C1 segment of cervical spinal cord (tissue), 14 donors: ENCODE results near the gene MOB3B.

ENCODE experiments used
- DNase-seq, 14 donors: peaks; one replicate each; lab custom pipeline; 2025; lab: John Stamatoyannopoulos, UW

Gene MOB3B

DNA sequence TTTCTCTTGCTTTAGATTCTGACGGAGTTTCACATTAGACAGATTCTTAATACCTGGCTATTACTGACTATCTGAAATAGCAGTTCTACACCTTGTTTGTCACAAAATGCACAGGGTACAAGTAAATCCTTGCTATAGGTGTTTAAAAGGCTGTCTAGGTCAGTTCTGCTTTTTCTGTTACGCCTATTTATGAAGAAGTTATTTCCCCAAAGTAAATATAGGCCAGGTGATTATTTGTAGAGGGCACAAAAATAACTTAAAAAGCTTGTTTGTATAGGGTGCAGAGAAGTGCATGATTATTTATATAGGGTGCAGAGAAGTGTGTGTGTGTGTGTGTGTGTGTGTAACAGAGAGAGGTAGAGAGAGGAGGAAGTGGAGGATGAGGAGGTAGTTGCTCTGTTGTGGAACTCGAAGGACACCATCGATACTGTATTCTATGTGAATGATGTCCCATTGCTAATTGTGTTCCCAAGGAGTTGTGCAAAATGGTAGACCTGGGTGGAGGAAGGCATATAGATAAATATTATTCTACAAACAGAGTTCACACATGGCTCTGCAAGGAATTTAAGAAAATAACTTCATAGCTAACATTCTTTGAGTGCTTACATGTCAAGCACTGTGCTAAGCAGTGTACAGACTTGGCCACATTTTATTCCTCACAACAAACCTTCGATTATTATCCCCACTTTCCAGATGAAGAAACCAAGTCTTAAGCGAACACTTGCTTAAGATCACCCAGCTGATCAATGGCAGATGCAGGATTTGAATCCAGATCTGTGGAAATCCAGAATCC, 136.4 kb downstream of the MOB3B start:
- no peak for DNase-seq

DNA sequence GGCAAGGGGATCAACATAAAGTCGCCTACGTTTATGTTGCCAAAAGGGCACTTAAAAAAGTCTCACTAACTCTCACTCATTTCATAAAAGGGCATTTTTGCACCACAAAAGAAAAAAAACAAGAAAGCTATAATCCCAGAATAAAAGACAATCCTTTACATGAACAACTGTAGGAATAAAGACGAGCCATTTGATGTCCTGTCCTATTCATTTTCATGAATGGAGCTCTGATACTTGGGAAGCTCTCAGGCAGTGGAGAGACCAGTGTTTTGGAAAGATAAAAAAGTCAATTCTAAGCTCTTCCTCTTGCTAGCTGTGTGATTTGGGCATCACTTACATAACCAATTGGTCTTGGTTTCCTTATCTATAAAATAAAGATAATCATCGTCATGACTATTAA, 137.2 kb downstream of the MOB3B start:
- DNase-seq = no peak

DNA sequence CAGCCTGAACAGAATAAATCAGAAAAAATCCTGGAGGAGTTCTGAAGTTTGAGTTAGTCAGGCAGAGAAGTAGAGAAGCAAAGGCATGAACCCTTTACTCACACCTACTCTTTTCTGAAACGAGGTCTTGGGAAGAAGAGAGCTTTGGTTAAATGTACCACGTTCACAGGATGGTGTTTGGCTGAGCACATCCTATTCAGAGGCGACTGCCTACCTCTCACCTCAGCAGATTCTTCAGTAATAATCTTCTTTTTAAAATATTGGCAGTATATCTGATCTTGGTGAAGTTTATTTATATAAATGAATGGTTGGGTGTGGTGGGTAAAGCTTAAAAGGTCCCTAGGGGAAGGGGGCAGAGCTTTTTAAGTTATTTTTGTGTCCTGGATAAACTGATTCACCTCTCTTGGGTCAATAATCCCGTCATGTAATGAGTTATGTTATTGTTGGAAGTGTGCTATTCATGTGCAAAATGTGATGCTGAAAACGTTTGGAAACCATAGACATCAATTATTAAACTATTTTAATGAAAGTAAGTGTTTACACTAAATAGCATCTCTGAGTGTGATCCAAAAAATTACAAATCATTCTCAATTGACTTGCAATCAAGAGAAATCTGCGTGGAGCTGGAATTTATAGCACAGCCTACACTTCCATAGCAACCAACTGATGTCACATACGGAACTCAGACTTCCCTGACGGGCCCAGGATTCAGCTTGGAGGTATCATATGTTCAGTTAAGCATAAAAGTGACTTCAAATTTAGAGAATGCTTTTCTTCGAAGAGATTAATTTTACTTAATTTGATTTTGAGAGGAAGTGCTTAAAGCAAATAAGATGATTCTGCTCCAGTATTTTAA, 138.3 kb downstream of the MOB3B start:
- no peak for DNase-seq

DNA sequence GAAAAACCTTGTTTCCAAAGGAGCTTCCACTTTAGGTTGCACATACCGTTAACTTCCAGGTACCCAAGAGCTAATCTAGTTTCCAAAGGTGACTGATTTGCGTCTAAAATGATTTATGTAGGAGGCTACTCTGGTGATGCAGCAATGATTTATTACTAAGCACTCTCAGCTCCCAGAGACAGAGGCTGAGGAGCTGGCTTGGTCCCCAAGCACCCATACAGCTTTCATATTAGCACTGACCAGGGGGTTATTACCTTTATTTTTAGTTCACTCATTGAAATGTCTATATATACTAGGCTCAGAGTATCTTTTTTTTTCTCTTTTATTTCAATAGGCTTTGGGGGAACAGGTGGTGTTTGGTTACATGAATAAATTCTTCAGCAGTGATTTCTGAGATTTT, 141.5 kb downstream of the MOB3B start:
- no peak for DNase-seq

DNA sequence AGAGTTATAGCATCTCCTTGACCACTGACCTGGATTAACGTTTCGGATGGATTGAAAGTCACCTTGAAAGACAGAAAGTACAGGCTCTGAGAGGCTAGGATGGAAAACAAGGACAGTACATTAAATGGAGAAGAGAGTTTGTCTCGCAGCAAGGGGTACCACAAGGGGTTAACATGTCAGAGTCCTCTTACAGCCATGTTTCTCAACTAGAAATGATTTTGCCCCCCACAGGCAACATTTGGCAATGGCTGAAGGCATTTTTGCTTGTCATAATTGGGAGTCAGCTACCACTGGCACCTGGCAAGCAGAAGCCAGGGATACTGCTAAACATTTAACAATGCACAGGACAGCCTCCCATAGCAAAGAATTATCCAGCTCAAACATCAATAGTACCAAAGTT, 141.9 kb downstream of the MOB3B start:
- DNase-seq = no peak

DNA sequence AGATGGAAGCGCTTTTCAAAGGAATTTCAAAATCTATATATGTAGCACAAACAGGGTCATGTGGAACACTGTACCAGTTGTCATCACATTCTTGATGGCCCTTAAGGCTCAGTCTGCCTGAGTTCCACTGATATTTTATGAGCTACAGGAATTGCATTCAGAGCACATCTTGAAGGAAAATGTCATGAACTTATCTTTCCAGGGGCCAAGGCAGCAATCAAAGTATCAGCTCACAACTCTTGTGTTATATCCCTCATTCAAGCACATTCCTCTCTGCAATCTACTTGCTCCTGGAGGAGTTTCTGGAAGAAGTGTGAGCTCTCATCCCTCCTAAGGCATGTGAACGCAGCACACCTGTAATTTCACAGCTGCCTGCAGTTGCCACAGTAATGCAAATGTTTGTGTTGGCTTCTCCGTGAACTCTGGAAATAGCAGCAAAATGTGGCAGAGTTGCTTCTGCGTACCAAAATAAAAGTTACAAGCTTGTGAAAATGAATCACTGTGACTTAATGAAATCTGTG, 143.0 kb downstream of the MOB3B start:
- DNase-seq = no peak

DNA sequence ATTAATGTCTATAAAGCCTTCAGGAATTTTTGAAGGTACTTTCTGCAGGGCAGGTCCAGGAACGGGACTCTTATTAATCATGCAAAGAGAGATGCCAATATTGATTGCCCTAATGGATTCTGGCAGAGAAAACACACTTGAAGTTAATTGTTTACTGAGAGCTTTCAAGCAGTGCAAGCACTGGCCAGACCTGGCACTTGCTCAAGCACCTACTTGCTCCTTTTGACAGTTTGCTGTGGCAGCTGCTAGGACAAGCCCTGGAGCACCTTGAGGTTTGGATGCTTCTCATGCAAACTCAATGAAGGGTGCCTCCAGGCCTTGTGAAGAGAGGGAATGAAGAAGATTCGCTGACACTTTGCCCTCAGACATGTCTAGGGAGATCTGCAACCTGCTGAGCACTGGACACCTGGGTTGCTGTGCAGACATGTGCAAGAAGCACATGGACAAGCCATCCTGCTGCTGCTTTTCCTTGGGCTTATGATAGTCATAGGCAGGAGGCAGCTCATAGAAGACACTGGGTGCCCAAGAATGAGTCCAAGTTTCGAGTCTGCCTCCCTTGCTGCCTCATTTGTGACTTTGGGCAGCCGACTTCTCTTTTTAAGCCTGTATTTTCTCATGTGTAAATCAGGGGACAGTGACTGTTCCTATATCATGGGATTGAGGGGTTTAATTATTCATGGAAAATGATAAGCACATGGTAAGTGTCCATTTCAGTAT, 143.8 kb downstream of the MOB3B start:
- DNase-seq = peak in 1 of 14 donors; percentile 9

DNA sequence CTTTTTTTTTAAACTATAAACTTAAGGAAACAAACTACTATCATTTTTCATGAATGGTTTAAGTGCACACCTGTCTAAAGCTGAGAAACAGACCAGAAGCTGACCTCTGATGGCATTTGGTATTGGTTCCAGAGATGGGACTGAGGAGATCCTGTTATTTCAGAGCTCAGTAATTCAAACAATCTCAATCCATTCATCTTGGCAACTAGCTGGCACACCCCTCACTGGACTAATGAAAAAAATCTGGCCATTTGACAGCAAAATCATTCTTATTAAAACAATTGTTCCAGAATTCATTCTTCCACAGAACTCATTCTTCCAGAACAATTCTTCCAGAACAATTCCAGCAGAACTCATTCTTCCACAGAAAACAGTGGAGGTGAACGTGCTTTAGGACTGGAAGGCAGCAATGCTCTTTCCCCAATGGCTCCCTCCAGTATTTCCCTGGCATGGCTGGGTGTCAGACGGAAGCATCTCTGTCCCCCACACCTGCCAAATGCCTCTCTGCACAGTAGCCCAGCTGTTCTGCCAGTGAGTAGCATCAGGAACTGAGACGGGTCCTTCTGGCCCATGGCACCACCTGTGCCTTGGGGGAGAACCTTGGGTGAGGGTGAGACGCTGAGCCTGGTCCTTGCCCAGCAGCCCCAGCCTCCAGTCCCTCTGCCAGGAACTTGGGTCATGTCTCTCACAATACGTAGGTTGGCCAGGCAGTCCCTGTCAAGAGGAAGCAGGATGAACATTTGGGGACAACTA, 145.2 kb downstream of the MOB3B start:
- no peak for DNase-seq

DNA sequence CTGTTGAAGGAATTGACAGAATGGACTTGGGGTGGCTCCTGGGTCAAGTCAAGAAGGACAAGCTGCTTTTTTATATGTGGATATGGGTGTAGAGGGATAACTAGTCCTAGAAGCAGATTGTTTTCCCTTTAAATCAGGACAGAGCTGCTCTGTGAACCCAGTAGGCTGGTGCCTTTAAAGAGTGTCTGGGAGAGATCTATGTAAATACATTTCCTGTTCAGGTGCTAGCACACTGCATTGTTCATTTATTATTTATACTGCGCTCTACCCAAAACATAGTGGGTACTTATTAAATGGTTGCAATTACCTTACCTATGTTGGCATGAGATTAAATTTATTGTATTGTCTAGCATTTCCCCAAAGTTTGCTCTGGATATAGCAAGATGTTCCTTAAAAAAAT, 146.1 kb downstream of the MOB3B start:
- no peak for DNase-seq

DNA sequence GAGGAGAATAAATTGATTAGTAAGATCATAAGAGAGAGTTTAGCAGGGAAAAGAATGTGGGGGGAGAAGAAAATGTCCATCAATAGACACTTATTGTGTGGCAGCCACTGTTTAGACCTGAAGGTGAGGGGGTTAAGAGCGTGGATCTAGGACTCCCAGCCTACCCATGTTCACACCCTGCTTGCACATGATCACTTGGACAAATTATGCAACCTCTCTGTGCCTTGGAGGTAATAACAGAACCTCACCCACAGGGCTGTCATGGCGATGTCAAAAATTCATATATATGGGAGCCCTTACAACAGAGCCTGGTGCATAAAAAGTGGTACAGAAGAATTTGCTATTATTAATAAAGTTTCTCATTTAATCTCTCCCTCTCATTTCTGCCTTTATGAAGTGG, 146.6 kb downstream of the MOB3B start:
- DNase-seq = no peak

DNA sequence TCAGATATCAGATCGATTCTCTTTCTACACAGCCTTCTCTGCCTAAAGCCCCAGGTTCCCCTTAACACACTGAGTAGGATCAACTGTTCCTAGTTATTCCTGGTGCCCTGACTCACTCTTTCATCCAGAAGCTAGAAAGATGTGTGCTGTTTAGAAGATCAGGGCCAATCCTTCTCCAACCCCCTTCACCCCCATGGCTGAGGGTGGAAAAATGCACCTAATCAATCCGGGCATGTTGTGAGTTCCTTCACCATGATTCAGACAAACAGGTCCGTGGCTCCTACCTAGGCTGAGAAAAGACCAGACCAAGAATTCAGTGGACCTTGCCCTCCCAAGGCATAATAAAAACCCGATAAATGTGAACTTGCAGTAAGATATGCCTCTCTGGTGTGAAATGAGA, 147.3 kb downstream of the MOB3B start:
- no peak for DNase-seq

DNA sequence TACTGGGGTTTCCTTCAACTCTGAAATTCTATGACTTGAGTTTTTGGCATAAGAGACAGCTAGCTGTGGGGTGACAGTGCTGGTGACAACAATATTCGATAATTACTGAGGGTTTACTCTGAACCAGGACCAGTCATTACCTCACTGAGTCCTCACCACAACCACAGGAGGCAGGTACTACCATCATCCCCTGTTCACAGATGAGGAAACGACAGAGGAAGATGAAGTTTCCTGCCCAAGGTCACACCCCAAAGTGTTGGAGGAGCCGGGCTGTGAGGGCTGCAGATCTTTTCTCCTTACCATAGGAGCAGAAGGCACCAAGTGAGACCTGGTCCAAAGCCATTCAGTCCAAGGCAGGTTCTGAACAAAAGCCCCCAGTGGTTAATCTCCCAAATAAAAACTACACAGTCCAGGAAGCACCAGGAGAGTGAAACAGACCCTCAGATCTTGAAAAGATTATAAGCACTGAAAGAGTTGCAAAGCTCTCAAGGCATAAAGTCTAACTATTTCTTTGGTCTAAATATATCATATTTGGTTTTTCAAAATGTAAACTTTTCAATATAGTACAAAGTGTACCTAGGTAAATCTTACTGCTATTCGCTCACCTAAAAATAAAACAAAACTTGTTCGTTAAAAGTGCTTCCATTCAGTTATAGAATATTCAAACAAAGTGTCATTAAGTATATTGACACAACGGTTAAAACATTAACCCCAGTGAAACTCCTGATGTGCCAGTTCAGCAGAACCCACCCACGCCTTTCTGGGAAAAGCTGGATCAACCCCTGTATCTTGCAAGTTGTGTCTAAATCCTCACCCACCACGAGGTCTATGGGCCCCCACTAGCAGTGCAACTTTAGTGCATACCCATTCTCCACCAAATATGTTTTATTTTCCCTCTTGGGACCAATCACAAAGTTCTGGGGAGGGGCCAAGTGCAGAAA, 150.0 kb downstream of the MOB3B start:
- no peak for DNase-seq

DNA sequence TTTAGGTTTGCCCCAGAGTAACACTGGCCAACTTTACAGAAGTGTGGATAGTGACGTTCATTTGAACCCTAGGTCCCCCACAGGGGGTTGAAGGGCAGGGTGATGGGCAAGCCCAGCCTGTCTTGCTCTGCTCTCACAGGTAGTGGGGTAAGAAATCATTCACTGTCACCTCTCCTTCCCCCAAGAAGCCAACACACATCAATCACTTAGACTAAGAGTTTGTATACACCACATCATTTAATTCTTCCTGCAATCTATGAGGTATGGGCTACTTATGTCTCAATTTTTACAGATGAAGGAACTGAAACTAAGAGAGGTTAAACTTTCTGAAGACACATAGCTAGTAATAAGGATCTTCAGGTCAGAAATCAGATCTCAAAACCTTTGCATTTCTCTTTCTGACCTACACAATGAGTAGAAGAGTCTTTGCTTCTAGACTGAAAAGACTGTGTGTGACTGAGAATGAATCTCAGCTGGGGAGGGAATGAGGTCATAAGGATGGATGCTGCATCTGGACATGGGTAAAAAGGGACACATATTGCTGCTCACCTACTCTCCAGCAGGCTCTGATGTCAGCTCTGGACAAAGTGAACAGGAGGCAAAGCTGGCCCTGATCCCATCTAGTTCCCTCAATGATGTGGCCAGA, 151.7 kb downstream of the MOB3B start:
- no peak for DNase-seq

DNA sequence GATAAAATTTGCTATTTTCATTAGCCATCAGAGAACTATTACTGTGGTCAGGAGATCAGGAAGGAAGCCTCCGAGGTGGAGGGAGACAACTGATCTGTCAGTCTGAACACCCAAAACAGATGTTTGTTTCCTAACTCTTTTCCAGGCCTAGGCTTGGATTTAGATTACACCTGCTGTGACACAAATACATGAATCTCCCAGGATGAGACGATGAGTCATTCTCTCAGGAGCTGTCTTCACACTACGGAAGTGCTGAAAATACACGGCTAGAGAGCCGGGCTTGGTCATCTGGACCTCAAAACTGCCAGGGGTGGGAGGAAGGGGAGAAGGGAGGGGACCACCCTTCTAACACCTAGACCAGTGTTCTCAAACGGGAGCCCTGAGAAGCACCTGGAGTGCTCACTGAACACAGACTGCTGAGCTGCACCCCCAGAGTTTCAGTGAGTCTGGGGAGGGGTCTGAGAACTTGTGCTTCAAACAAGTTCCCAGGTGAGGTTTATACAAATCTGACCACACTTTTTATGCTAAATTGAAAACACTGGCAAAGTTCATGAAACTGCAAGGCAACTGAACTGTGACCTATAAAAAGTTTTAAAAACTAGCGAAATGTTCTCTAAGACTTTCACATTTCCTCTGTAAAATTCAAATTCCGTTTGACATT, 152.3 kb downstream of the MOB3B start:
- DNase-seq = no peak

DNA sequence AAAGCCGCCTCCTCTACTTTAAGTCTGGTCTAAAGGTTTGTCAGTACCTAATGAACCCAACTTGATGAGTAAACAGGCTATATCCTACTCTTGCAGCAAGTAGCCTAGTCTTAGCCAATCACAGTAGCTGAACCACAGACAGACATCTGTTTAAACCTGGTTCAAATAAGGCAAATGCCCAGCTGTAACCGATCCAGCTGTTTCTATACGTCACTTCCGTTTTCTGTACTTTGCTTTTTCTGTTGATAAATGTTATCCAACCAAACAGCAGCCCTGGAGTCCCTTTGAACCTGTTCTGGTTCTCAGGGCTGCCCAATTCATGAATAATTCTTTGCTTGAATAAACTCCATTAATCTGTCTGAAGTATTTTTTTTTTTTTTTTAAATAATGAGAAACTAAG, 155.8 kb downstream of the MOB3B start:
- no peak for DNase-seq

DNA sequence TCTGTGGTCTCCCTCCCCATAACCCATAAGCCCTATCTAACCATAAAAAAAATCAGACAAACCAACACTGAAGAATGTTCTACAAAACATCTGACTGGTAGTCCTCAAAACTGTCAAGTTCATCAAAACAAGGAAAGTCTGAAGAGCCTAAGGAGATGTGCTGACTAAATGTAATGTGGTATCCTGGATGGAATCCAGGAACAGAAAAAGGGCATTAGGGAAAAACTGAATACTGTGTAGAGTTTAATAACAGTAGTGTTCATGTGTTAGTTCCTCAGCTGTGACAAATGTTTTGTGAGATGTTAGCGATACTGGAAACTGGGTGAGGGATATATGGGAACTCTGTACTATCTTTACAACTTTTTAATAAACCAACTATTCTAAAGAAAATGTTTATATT, 157.0 kb downstream of the MOB3B start:
- no peak for DNase-seq

DNA sequence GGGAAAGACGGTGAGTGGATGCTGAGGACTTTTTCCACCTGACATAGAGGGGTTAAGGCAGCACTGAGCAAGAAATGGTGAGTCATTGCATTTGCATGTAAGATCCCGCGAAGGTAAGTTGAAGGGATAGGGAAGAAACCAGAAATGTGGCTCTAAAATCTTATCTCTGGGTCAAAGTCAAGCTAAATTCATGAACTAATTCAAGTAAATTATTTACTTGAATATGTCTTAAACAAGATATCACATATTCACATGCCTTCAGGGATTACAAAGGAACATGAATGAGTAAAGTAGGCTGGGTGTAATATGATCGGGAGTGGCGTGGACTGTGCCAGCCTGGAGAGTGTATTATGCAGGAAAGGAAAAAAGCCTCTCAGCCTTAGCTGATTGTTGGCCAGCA, 158.2 kb downstream of the MOB3B start:
- DNase-seq = no peak

DNA sequence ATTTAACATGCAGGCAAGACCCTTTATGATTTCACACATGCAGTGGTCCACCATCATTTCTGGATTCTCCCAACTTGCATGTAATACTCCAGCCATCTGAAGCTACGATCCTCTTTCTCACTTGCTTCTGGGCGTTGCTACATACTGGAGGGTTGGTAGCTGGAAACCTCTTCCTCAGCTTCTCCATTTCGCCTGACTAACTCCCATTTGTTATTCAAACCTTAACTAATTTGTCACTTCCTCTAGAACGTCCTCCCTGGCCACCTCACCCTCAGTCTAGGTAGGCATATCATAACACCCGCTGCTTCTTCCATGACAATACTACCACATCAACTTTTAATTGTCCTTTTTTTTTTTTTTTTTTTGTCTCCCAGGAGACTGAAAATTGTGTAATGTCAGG, 160.0 kb downstream of the MOB3B start:
- DNase-seq = no peak

DNA sequence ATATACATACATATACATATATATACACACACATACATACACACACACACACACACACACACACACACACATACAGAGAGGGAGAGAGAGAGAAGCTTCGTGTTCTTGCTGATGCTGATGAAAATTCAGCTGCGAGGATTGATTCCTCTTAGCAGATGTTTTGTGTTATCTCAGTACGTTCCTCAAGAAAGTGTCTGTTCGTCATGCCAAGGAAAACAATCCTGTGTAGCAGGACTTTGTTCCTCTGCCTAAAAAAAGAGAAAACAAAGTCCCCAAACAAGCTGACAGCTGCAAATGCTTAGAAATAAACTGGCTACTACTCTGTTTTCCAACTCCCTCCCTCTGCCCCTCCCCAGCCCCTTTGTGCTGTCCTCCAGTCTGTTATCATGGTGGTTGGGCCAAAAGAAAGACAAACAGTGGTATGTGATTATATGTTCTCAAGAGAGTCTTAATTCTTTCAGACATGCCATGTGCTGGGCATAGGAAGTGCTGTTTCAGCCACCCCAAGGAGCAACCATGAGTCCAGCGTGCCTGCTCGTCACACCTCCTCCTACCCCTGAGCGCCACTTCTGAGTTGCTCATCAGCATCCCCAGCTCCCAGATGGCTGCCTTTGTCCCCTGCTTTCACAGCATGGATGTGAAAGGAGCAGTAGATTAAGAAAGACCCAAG, 161.2 kb downstream of the MOB3B start:
- DNase-seq = peak in 4 of 14 donors; percentile 7 to 75 (median 44)
